Parathyroid adenoma (tissue), 2 donors: ENCODE measurements around the gene SEC63.

Experiments
- H2AFZ ChIP-seq: fragments of 300-600 bp; sonication (generic); one replicate; pipeline ENCODE4 v1.7.0; 2017; ENCODE audit warnings: antibody characterized with exemption, mild to moderate bottlenecking
- H3K27ac ChIP-seq: fragments of 300-600 bp; sonication (generic); one replicate; pipeline ENCODE4 v1.7.0; 2017
- H3K27me3 ChIP-seq: fragments of 300-600 bp; sonication (generic); one replicate; pipeline ENCODE4 v1.7.0; 2017; ENCODE audit warnings: low read length; ENCODE audit not compliant: control insufficient read depth, insufficient read depth
- H3K36me3 ChIP-seq: fragments of 300-600 bp; sonication (generic); one replicate; pipeline ENCODE4 v1.7.0; 2017; ENCODE audit warnings: low read length; ENCODE audit not compliant: control insufficient read depth, insufficient read depth
- H3K4me1 ChIP-seq: fragments of 300-600 bp; sonication (generic); one replicate; pipeline ENCODE4 v1.7.0; 2017; ENCODE audit warnings: control low read depth
- H3K4me2 ChIP-seq: fragments of 300-600 bp; sonication (generic); one replicate; pipeline ENCODE4 v1.7.0; 2017; ENCODE audit warnings: low read length
- H3K4me3 ChIP-seq: fragments of 300-600 bp; sonication (generic); one replicate; pipeline ENCODE4 v1.7.0; 2017; ENCODE audit warnings: low read depth, low read length
- H3K79me2 ChIP-seq: fragments of 300-600 bp; sonication (generic); one replicate; pipeline ENCODE4 v1.7.0; 2017; ENCODE audit warnings: control low read depth
- H3K9ac ChIP-seq: fragments of 300-600 bp; sonication (generic); one replicate; pipeline ENCODE4 v1.7.0; 2017; ENCODE audit warnings: mild to moderate bottlenecking
- H3K9me3 ChIP-seq: fragments of 300-600 bp; sonication (generic); one replicate; pipeline ENCODE4 v1.7.0; 2017; ENCODE audit warnings: low read length; ENCODE audit not compliant: control insufficient read depth
- TF ChIP-seq, protein P1 (sequence below): fragments of 300-600 bp; sonication (generic); IDR thresholded peaks from one replicate; pipeline ENCODE4 v1.7.0; 2017; ENCODE audit warnings: antibody characterized with exemption, mild to moderate bottlenecking
- donor health status: primary hyperparathyroidism.

Gene SEC63

DNA sequence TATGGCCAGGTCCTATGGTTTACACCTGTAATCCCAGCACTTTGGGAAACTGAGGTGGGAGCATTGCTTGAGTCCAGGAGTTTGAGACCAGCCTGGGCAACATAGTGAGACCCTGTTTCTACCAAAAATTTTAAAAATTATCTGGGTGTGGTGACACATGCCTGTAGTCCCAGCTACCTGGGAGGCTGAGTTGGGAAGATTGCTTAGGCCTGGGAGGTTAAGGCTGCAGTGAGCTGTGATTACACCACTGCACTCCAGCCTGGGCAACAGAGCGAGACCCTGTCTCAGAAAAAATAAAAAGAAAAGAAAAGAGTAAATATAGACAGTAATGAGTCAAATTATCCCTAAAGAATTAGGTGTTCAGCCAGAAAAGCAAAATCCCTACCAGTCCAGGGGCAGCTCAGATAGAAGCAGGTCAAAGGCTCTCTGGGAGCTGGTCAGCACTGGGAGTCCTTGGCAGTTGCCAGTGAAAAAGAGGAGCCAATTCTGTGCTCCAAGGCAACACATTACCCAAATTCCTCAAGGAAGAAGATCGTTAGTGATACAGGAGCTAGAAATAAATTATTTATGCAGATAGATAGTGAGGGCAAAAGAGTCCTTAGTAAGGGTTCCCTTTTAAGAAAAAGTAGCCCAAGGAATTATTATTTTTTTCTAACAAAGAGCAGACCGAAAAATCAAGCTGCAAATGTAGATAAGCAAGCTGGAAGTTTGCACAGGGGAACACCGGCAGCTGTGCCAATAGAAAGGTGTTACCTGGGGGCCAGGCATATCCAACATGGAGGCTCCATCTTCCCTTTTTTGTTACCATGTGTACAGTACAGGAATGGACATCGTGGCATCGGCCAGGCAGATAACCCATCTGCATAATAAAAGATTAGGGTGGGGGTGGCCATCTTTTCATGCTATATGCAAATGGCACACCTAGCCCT lies 31.4 kb upstream of the SEC63 start:
- no peak overlapping the region for H3K4me3 ChIP-seq
- H2AFZ ChIP-seq, result no peak overlapping the region
- no peaks in the 10 kb centered on the region for H3K4me1 ChIP-seq
- H3K9me3 ChIP-seq, result no peaks in the 10 kb centered on the region
- no peak overlapping the region for H3K4me2 ChIP-seq
- H3K27ac ChIP-seq, result no peak overlapping the region
- no peaks in the 10 kb centered on the region for H3K79me2 ChIP-seq
- no peaks in the 10 kb centered on the region for H3K27me3 ChIP-seq
- TF ChIP-seq, protein P1, sequence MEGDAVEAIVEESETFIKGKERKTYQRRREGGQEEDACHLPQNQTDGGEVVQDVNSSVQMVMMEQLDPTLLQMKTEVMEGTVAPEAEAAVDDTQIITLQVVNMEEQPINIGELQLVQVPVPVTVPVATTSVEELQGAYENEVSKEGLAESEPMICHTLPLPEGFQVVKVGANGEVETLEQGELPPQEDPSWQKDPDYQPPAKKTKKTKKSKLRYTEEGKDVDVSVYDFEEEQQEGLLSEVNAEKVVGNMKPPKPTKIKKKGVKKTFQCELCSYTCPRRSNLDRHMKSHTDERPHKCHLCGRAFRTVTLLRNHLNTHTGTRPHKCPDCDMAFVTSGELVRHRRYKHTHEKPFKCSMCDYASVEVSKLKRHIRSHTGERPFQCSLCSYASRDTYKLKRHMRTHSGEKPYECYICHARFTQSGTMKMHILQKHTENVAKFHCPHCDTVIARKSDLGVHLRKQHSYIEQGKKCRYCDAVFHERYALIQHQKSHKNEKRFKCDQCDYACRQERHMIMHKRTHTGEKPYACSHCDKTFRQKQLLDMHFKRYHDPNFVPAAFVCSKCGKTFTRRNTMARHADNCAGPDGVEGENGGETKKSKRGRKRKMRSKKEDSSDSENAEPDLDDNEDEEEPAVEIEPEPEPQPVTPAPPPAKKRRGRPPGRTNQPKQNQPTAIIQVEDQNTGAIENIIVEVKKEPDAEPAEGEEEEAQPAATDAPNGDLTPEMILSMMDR, result no peak
- no peak overlapping the region for H3K9ac ChIP-seq
- H3K36me3 ChIP-seq, result no peaks in the 10 kb centered on the region

DNA sequence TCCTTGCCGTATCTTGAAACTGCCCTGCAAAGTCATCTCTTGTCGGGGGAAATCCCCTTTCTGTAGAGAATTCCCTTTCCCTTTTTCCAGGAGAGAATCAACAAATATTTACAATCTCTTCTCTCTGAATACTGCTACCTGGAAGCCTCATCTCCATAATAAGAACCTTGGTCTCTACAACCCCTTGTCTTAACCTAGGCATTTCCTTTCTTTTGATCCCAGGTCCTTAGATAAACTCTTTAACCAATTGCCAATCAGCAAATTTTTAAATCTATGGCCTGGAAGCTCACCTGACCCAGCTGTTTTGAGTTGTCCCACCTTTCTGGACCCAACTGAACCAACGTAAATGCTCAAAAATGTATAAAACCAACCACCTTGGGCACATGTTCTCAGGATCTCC lies 30.6 kb upstream of the SEC63 start:
- Histone ChIP-seq H3K4me3 (no peak overlapping the region), H3K27me3 (no peaks in the 10 kb centered on the region), H3K9ac (no peak overlapping the region), H3K9me3 (no peaks in the 10 kb centered on the region), H3K36me3 (no peaks in the 10 kb centered on the region), H3K4me2 (no peak overlapping the region), H3K27ac (no peak overlapping the region), H3K79me2 (no peaks in the 10 kb centered on the region), H3K4me1 (no peaks in the 10 kb centered on the region), H2AFZ (no peak overlapping the region)
- TF ChIP-seq, protein P1, result no peak

DNA sequence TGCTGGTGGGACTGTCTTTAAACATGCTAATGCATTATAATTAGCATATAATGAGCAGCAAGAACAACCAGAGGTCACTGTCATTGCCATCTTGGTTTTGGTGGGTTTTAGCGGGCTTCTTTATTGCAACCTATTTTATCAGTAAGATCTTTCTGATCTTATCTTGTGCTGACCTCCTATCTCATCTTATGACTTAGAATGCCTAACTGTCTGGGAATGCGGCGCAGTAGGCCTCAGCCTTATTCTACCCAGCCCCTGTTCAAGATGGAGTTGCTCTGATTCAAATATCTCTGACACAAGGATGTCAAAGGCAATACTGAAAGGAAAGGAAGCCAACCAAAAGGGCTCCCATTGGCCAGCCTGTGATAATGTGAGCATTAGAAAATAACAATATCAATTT lies 29.8 kb upstream of the SEC63 start:
- Histone ChIP-seq H3K36me3 (no peaks in the 10 kb centered on the region), H3K27me3 (no peaks in the 10 kb centered on the region), H3K79me2 (no peaks in the 10 kb centered on the region), H3K4me3 (no peak overlapping the region), H3K9me3 (no peaks in the 10 kb centered on the region), H2AFZ (no peak overlapping the region), H3K4me2 (no peak overlapping the region), H3K27ac (no peak overlapping the region), H3K4me1 (no peaks in the 10 kb centered on the region), H3K9ac (no peak overlapping the region)
- TF ChIP-seq, protein P1, result no peak

DNA sequence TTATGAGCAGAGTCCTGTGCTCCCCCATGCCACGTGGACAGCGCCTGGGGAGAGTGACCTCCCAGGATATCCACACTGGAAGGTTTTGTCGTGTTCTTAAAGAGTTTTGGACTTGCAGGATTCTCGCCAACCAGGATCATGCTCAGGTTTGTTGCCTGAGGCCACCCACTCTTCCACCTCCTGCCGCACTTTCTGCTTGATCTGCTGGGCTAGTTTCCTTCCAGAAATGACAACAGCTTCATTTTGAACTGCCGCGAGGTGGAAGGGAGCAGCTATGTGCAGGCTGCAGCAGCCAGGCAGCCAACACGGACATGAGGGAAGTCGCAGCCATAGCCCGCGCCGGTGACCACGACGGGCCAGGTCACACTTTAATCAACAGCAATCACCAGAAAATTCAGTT lies 27.7 kb upstream of the SEC63 start:
- no peaks in the 10 kb centered on the region for H3K9me3 ChIP-seq
- no peak overlapping the region for H3K4me2 ChIP-seq
- H3K27me3 ChIP-seq, result no peaks in the 10 kb centered on the region
- TF ChIP-seq, protein P1, result no peak
- no peaks in the 10 kb centered on the region for H3K36me3 ChIP-seq
- H3K79me2 ChIP-seq, result no peaks in the 10 kb centered on the region
- no peak overlapping the region for H3K9ac ChIP-seq
- H3K4me3 ChIP-seq, result no peak overlapping the region
- no peak overlapping the region for H3K27ac ChIP-seq
- no peak overlapping the region for H2AFZ ChIP-seq
- no peaks in the 10 kb centered on the region for H3K4me1 ChIP-seq

DNA sequence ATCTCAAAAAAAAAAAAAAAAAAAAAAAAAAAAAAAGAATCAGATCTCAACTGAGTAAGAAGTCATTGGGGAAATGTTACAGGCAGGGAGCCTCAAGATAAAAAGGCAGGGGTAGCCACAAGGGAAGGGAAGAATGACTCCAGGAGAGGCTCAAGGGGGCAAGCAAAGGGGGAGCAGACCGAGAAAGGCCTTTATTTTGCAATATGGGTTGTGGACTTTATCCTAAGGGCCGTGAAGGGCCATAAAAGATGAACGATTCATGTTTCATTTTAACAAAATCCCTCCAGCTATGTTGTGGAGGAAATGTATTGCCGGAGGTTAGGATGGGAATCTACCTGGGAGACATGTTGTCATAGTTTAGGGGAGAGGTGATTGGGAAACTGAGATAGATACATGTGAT lies 25.8 kb upstream of the SEC63 start:
- H3K9me3 ChIP-seq, result no peaks in the 10 kb centered on the region
- no peak overlapping the region for H3K27ac ChIP-seq
- H3K36me3 ChIP-seq, result no peaks in the 10 kb centered on the region
- no peak overlapping the region for H2AFZ ChIP-seq
- TF ChIP-seq, protein P1, result no peak
- no peaks in the 10 kb centered on the region for H3K27me3 ChIP-seq
- no peak overlapping the region for H3K4me3 ChIP-seq
- H3K4me2 ChIP-seq, result no peak overlapping the region
- no peak overlapping the region for H3K9ac ChIP-seq
- H3K4me1 ChIP-seq, result no peaks in the 10 kb centered on the region
- H3K79me2 ChIP-seq, result no peaks in the 10 kb centered on the region
